SU-DHL-6 (cell line): ENCODE data around the gene AFF3.

Experiments used
- EZH2phosphoT487 ChIP-seq: fragments of 200-600 bp; sonication (generic), shearing (Covaris generic); conservative IDR thresholded peaks from 2 replicates; pipeline ENCODE4 v1.6.1; 2018; ENCODE audit warnings: mild to moderate bottlenecking, antibody characterized with exemption, low read length, moderate library complexity, mixed read lengths
- TF ChIP-seq, protein P1 (sequence below): fragments of 200-600 bp; sonication (generic); IDR thresholded peaks from one replicate; pipeline ENCODE4 v1.5.1; 2017; ENCODE audit warnings: antibody characterized with exemption, mild to moderate bottlenecking, low read length, moderate library complexity; ENCODE audit not compliant: insufficient read depth, poor library complexity, severe bottlenecking

DNA sequence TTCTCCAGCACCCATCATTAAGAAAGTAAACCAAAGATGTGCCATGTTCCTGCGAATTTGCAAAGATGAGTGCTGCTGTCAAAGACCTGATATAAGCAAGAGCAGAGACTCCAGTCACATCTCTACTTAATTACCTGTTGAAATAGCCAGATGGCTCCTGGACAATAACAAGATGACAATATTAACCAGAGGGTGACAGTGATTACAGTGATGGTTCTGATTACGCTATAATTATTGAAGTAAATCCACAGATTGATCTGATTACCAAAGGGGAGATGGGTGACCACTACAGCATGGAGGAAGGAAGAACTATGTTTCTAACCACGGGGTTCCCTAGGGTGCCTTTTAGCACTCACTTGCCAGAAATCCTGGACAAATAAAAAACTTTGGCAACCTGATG is 36.5 kb upstream of the AFF3 start:
- TF ChIP-seq, protein P1, sequence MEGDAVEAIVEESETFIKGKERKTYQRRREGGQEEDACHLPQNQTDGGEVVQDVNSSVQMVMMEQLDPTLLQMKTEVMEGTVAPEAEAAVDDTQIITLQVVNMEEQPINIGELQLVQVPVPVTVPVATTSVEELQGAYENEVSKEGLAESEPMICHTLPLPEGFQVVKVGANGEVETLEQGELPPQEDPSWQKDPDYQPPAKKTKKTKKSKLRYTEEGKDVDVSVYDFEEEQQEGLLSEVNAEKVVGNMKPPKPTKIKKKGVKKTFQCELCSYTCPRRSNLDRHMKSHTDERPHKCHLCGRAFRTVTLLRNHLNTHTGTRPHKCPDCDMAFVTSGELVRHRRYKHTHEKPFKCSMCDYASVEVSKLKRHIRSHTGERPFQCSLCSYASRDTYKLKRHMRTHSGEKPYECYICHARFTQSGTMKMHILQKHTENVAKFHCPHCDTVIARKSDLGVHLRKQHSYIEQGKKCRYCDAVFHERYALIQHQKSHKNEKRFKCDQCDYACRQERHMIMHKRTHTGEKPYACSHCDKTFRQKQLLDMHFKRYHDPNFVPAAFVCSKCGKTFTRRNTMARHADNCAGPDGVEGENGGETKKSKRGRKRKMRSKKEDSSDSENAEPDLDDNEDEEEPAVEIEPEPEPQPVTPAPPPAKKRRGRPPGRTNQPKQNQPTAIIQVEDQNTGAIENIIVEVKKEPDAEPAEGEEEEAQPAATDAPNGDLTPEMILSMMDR, result no peak
- no peak for TF ChIP-seq EZH2phosphoT487
